A549 (cell line): ENCODE results near the gene ERV3-1.

Source experiments
- EHF ChIP-seq: fragments of 250-450 bp; sonication (Bioruptor Pico); IDR thresholded peaks from 2 replicates; pipeline ENCODE4 v1.5.0; 2020; ENCODE audit warnings: mild to moderate bottlenecking
- EHMT2 ChIP-seq: fragments of 200-600 bp; sonication (generic); IDR thresholded peaks from 2 replicates; pipeline ENCODE4 v1.6.1; 2016; ENCODE audit warnings: antibody characterized with exemption, low read depth, mild to moderate bottlenecking, moderate library complexity
- EP300 ChIP-seq, 2 experiments: fragments of >200 bp; sonication (Bioruptor Twin); formaldehyde crosslinking; IDR thresholded peaks; 2 replicates in 1 of 2; 3 replicates in 1 of 2; pipeline ENCODE4 v1.6.1; 2016 to 2017
- MAFK ChIP-seq: fragments of 450-650 bp; IDR thresholded peaks from 2 replicates; pipeline ENCODE4 v1.6.1; 2014; ENCODE audit not compliant: partially characterized antibody
- MYC ChIP-seq: IDR thresholded peaks from 2 replicates; pipeline ENCODE4 v1.6.1; 2012; ENCODE audit warnings: mild to moderate bottlenecking, inconsistent platforms, low read length, improper control_type of control experiment, borderline replicate concordance
- NFE2L2 ChIP-seq: fragments of 150-350 bp; conservative IDR thresholded peaks from 2 replicates; pipeline ENCODE4 v1.6.1; 2014; ENCODE audit warnings: low read length
- POLR2A ChIP-seq: IDR thresholded peaks from 2 replicates; pipeline ENCODE4 v1.6.1; 2012; ENCODE audit warnings: mild to moderate bottlenecking, low read length
- POLR2AphosphoS2 ChIP-seq: conservative IDR thresholded peaks from 2 replicates; pipeline ENCODE4 v1.6.1; 2012; ENCODE audit warnings: low read length, improper control_type of control experiment, inconsistent platforms
- REST ChIP-seq: fragments of 200-600 bp; sonication (generic); IDR thresholded peaks from 2 replicates; pipeline ENCODE4 v1.6.1; 2016; ENCODE audit warnings: antibody characterized with exemption, mild to moderate bottlenecking, moderate library complexity
- TP53 ChIP-seq: fragments of 250-450 bp; sonication (Bioruptor Pico); IDR thresholded peaks from 2 replicates; pipeline ENCODE4 v1.5.0; 2021; ENCODE audit warnings: mild to moderate bottlenecking, moderate library complexity
- TF ChIP-seq, protein P1 (sequence below): fragments of >200 bp; sonication (Bioruptor Twin); formaldehyde crosslinking; IDR thresholded peaks from 3 replicates; pipeline ENCODE4 v1.5.1; 2016
- TF ChIP-seq, protein P2 (sequence below): fragments of 450-650 bp; IDR thresholded peaks from 2 replicates; pipeline ENCODE4 v1.6.1; 2014; ENCODE audit warnings: antibody characterized with exemption
- TF ChIP-seq, protein P3 (sequence below): IDR thresholded peaks from 2 replicates; pipeline ENCODE4 v1.6.1; 2012

- TF ChIP-seq, protein P1, sequence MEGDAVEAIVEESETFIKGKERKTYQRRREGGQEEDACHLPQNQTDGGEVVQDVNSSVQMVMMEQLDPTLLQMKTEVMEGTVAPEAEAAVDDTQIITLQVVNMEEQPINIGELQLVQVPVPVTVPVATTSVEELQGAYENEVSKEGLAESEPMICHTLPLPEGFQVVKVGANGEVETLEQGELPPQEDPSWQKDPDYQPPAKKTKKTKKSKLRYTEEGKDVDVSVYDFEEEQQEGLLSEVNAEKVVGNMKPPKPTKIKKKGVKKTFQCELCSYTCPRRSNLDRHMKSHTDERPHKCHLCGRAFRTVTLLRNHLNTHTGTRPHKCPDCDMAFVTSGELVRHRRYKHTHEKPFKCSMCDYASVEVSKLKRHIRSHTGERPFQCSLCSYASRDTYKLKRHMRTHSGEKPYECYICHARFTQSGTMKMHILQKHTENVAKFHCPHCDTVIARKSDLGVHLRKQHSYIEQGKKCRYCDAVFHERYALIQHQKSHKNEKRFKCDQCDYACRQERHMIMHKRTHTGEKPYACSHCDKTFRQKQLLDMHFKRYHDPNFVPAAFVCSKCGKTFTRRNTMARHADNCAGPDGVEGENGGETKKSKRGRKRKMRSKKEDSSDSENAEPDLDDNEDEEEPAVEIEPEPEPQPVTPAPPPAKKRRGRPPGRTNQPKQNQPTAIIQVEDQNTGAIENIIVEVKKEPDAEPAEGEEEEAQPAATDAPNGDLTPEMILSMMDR: no peak
- TF ChIP-seq MAFK: no peak
- no peak for TF ChIP-seq REST
- TF ChIP-seq, protein P2, sequence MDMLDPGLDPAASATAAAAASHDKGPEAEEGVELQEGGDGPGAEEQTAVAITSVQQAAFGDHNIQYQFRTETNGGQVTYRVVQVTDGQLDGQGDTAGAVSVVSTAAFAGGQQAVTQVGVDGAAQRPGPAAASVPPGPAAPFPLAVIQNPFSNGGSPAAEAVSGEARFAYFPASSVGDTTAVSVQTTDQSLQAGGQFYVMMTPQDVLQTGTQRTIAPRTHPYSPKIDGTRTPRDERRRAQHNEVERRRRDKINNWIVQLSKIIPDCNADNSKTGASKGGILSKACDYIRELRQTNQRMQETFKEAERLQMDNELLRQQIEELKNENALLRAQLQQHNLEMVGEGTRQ: no peak
- no peak for TF ChIP-seq NFE2L2
- TF ChIP-seq MYC: no peak
- TF ChIP-seq EHMT2: no peak
- TF ChIP-seq, protein P3, sequence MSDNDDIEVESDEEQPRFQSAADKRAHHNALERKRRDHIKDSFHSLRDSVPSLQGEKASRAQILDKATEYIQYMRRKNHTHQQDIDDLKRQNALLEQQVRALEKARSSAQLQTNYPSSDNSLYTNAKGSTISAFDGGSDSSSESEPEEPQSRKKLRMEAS: no peak
- no peak for TF ChIP-seq POLR2A
- TF ChIP-seq EHF: no peak
- no peak for TF ChIP-seq TP53
- TF ChIP-seq EP300 (IDR thresholded peaks at IDR 0.05): no peak
- no peak for TF ChIP-seq POLR2AphosphoS2
Measured at GRCh38 chr7:64993901-64994300, 12.6 kb downstream of the ERV3-1 start.
